GM10847 (cell line): Measurements from ENCODE around the gene STX1B.

Experiments
- POLR2A ChIP-seq: IDR thresholded peaks from 2 replicates; pipeline ENCODE4 v1.6.1; 2011; ENCODE audit not compliant: insufficient read length; ENCODE audit errors: extremely low read depth

Gene STX1B

DNA sequence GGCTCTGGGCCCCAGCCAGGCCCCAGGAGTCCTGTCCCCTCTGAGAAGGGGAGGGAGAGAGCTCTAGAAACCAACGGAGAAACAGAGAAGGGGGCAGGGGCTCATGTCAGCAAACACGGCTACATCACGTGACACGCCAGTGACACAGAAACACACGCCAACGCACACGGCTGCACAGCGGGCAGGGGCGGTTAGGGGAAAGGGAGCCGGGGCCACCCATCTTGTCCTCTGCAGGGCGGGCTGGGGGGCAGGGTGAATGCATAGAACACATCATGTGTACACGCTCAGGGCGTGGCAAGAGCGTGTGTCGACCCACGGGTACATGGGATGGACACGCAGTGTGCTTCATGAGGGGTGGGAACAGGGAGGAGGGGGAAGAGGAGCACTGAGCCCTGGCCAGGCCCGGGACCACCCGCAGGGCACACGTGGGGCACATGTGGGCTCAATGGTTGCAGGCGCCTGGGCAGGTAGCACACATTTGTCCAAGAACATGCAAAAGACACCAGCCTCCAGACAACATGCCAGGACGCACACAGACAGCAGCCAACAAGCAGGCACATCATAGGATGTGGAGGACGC lies 20.9 kb downstream of the STX1B start:
- no peak for TF ChIP-seq POLR2A

- TF ChIP-seq POLR2A = no peak
These were observed 22.8 kb downstream of the STX1B start for GRCh38 chr16:30987581-30988190.

DNA sequence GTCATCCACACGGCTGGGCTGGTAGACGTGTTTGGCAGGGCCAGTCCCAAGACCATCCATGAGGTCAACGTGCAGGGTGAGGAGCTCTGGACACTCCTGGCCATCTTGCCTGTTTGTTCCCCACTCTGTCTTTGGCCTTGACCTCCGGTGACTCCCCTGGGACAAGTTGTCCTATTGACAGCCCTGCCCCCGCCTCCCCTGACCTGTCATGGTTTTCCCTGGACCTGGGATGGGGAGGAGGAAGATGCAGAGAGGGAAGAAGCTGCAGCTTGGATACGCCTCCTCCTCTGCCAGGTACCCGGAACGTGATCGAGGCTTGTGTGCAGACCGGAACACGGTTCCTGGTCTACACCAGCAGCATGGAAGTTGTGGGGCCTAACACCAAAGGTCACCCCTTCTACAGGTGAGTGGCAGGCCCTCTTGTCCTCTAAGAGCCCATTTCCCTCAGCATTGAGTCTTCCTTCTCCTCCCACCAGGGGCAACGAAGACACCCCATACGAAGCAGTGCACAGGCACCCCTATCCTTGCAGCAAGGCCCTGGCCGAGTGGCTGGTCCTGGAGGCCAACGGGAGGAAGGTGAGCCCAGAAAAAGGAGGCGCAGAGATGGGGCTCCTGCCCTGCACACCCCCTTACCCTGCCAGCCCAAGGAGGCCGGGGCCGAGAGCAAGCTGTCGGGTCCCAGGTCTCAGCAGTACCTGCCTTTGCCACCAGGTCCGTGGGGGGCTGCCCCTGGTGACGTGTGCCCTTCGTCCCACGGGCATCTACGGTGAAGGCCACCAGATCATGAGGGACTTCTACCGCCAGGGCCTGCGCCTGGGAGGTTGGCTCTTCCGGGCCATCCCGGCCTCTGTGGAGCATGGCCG lies 24.1 kb downstream of the STX1B start:
- TF ChIP-seq POLR2A = no peak

DNA sequence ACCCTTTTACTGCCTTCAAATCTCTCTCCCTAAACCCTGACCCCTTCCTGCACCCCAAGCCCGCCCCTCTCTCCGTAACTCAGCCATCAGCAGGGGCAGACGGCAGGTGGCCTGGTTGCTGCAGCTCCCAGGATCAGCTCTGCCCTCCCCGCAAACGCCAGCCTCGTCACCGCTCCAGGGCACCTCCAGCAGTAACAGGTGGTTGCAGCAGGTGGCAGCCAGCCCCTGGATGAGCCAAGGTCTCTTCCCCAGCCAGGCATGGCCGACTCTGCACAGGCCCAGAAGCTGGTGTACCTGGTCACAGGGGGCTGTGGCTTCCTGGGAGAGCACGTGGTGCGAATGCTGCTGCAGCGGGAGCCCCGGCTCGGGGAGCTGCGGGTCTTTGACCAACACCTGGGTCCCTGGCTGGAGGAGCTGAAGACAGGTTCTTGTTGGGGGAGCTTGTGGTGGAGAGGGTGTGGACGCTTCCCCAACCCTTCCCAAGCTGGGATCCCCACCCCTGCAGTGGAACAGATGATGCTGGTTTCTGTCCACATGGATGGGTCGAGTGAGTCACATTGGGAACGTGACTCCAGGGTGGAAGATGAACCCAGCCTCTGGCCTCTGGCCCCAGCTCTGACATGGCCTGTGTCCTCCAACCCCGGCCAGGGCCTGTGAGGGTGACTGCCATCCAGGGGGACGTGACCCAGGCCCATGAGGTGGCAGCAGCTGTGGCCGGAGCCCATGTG lies 24.9 kb downstream of the STX1B start:
- no peak for TF ChIP-seq POLR2A

- TF ChIP-seq POLR2A = no peak
These were observed 25.6 kb downstream of the STX1B start, which contains the start of gene HSD3B7 for GRCh38 chr16:30984669-30985400. Gene HSD3B7, plus strand, starts transcription at chr16:30985207. Its CDS starts 452 bp downstream, at chr16:30985659.

GRCh38 chr16:30983898-30984610 lies 26.4 kb downstream of the STX1B start:
- no peak for TF ChIP-seq POLR2A

DNA sequence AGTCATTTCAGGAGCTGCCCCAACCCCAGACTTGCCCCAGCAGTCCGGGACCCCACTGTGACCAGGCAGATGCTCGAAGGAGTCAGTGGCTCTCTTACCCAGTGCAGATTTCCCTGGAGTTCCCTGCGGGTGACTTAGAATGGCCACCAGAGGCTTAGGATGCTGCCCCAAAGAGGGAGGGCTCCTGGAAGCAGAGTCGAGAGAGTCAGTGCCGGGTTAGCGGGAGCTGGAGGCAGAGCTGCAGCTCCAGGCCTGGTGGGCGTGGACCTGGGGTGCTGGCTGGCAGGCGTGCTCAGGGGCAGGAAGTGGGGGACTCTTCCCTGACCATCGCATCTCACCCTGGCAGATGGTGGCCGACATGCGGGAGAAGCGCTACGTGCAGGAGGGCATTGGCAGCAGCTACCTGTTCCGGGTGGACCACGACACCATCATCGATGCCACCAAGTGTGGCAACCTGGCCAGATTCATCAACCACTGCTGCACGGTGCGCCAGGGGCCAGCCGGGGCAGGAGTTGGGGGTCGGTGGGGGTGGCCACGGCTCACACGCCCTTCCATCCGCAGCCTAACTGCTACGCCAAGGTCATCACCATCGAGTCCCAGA lies 27.0 kb downstream of the STX1B start:
- no peak for TF ChIP-seq POLR2A

- TF ChIP-seq POLR2A = no peak
These were observed 27.7 kb downstream of the STX1B start for GRCh38 chr16:30982548-30983288.

- TF ChIP-seq POLR2A = no peak
These were observed 29.5 kb downstream of the STX1B start for GRCh38 chr16:30980959-30981358.

DNA sequence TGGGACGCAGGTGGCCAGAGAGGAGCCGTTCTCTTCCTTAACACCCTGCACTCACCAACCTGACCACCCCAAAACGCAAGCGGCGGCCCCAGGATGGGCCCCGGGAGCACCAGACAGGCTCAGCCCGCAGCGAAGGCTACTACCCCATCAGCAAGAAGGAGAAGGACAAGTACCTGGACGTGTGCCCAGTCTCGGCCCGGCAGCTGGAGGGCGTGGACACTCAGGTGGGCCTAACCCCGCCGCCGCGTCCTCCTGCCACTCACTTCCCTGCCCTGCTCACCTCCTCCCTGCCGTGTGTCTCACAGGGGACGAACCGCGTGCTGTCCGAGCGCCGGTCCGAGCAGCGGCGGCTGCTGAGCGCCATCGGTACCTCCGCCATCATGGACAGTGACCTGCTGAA lies 30.0 kb downstream of the STX1B start:
- no peak for TF ChIP-seq POLR2A

DNA sequence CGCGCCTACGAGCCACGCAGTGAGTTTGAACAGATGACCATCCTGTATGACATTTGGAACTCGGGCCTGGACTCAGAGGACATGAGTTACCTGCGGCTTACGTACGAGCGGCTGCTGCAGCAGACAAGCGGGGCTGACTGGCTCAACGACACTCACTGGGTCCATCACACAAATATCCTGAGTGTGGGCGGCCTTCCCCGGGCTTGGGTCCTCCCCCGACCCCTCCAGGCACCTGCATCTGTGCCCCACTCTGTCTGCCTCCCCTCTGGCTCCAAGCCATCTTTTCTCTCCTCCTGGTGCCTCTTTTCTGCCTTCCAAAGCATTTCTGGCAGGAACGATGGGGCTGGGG lies 30.4 kb downstream of the STX1B start:
- TF ChIP-seq POLR2A = no peak

- no peak for TF ChIP-seq POLR2A
These were observed 31.0 kb downstream of the STX1B start for GRCh38 chr16:30979170-30980022.
